Measurements from ENCODE around the gene ENAH. TPM values are rescaled to one million over a fixed set of nuclear protein-coding genes. Genes with fewer than 3 reads are reported as not detected.

ENAH gene
- total RNA-seq, 1 experiment from 2014 or later = 103 TPM

GRCh38 chr1:225608014-225608796, 44.7 kb downstream of the ENAH start:
- H3K9me3 Mint-ChIP-seq (ENCODE audit: low read depth, unreplicated experiment) = no peaks in the 10 kb centered on the region
- CTCF ChIA-PET = interaction anchor here (0.5 to 0.7 kb wide), 5 partner anchors 103 to 569 kb away, joined by 3 to 5 read pairs (median 3); no protein-coding TSS in a partner anchor
- H3K4me3 Mint-ChIP-seq (ENCODE audit: low read depth, unreplicated experiment) = no peak overlapping the region
- no peaks in the 10 kb centered on the region for H3K27me3 Mint-ChIP-seq (ENCODE audit: unreplicated experiment)
- H3K36me3 Mint-ChIP-seq (ENCODE audit: insufficient read depth, unreplicated experiment) = no peaks in the 10 kb centered on the region
- H3K27ac Mint-ChIP-seq (ENCODE audit: unreplicated experiment) = no peak overlapping the region
- no peak for TF ChIP-seq CTCF (IDR thresholded peaks at IDR 0.05; ENCODE audit: unreplicated experiment)
- no TSS peak for BruUV-seq (replicated peaks)
- intact Hi-C loops (cut with micrococcal nuclease; ENCODE audit: unreplicated experiment) = no loop called here
- no peak for DNase-seq
- H3K4me1 Mint-ChIP-seq (ENCODE audit: low read depth, unreplicated experiment) = peaks cover 53% of the 10 kb centered on the region

GRCh38 chr1:225607355-225607754, 45.6 kb downstream of the ENAH start:
- CTCF ChIA-PET = interaction anchor here (0.7 kb wide), 1 partner anchor 103 kb away, joined by 11 read pairs; no protein-coding TSS in a partner anchor
- no peaks in the 10 kb centered on the region for H3K9me3 Mint-ChIP-seq (ENCODE audit: low read depth, unreplicated experiment)
- BruUV-seq (replicated peaks) = no TSS peak
- intact Hi-C loops (cut with micrococcal nuclease; ENCODE audit: unreplicated experiment) = no loop called here
- peaks cover 53% of the 10 kb centered on the region for H3K4me1 Mint-ChIP-seq (ENCODE audit: low read depth, unreplicated experiment)
- H3K27ac Mint-ChIP-seq (ENCODE audit: unreplicated experiment) = no peak overlapping the region
- no peak for DNase-seq
- no peak for TF ChIP-seq CTCF (IDR thresholded peaks at IDR 0.05; ENCODE audit: unreplicated experiment)
- H3K4me3 Mint-ChIP-seq (ENCODE audit: low read depth, unreplicated experiment) = no peak overlapping the region
- H3K27me3 Mint-ChIP-seq (ENCODE audit: unreplicated experiment) = no peaks in the 10 kb centered on the region
- no peaks in the 10 kb centered on the region for H3K36me3 Mint-ChIP-seq (ENCODE audit: insufficient read depth, unreplicated experiment)

GRCh38 chr1:225603538-225604354, 49.2 kb downstream of the ENAH start:
- peak; percentile 27 for DNase-seq
- TF ChIP-seq CTCF (IDR thresholded peaks at IDR 0.05; ENCODE audit: unreplicated experiment) = no peak
- H3K4me1 Mint-ChIP-seq (ENCODE audit: low read depth, unreplicated experiment) = peaks cover 61% of the 10 kb centered on the region
- no peaks in the 10 kb centered on the region for H3K27me3 Mint-ChIP-seq (ENCODE audit: unreplicated experiment)
- intact Hi-C loops (cut with micrococcal nuclease; ENCODE audit: unreplicated experiment) = loop anchor here (2.0 to 5.0 kb wide), 3 partner anchors 49 to 169 kb away; partner anchors contain the start of gene ENAH
- peaks cover 6% of the 10 kb centered on the region for H3K9me3 Mint-ChIP-seq (ENCODE audit: low read depth, unreplicated experiment)
- no TSS peak for BruUV-seq (replicated peaks)
- no peaks in the 10 kb centered on the region for H3K36me3 Mint-ChIP-seq (ENCODE audit: insufficient read depth, unreplicated experiment)
- CTCF ChIA-PET = interaction anchor here (0.9 to 1.2 kb wide), 3 partner anchors 14 to 169 kb away, joined by 3 read pairs; no protein-coding TSS in a partner anchor
- H3K27ac Mint-ChIP-seq (ENCODE audit: unreplicated experiment) = peak overlapping the region; percentile 74
- peak overlapping the region; percentile 47 for H3K4me3 Mint-ChIP-seq (ENCODE audit: low read depth, unreplicated experiment)

- DNase-seq = no peak
- Mint-ChIP-seq H3K4me3 (ENCODE audit: low read depth, unreplicated experiment) (peak overlapping the region; percentile 25), H3K27me3 (ENCODE audit: unreplicated experiment) (no peaks in the 10 kb centered on the region), H3K4me1 (ENCODE audit: low read depth, unreplicated experiment) (peaks cover 70% of the 10 kb centered on the region), H3K27ac (ENCODE audit: unreplicated experiment) (peak overlapping the region; percentile 34), H3K36me3 (ENCODE audit: insufficient read depth, unreplicated experiment) (no peaks in the 10 kb centered on the region), H3K9me3 (ENCODE audit: low read depth, unreplicated experiment) (peaks cover 6% of the 10 kb centered on the region)
- TF ChIP-seq CTCF (IDR thresholded peaks at IDR 0.05; ENCODE audit: unreplicated experiment) = no peak
- intact Hi-C loops (cut with micrococcal nuclease; ENCODE audit: unreplicated experiment) = loop anchor here (2.0 to 5.0 kb wide), 3 partner anchors 50 to 170 kb away; partner anchors contain the start of gene ENAH
- no TSS peak for BruUV-seq (replicated peaks)
- CTCF ChIA-PET = interaction anchor here (1.2 kb wide), 1 partner anchor 15 kb away, joined by 3 read pairs; no protein-coding TSS in a partner anchor
These were observed 50.2 kb downstream of the ENAH start for GRCh38 chr1:225602590-225603206.

All from Calu3 (cell line).